ENCODE measurements around the gene FBRSL1. TPM values are rescaled to one million over a fixed set of nuclear protein-coding genes. Genes with fewer than 3 reads are reported as not detected.

Gene FBRSL1
- total RNA-seq, 1 donor from 2014 or later, result 43.8 TPM

DNA sequence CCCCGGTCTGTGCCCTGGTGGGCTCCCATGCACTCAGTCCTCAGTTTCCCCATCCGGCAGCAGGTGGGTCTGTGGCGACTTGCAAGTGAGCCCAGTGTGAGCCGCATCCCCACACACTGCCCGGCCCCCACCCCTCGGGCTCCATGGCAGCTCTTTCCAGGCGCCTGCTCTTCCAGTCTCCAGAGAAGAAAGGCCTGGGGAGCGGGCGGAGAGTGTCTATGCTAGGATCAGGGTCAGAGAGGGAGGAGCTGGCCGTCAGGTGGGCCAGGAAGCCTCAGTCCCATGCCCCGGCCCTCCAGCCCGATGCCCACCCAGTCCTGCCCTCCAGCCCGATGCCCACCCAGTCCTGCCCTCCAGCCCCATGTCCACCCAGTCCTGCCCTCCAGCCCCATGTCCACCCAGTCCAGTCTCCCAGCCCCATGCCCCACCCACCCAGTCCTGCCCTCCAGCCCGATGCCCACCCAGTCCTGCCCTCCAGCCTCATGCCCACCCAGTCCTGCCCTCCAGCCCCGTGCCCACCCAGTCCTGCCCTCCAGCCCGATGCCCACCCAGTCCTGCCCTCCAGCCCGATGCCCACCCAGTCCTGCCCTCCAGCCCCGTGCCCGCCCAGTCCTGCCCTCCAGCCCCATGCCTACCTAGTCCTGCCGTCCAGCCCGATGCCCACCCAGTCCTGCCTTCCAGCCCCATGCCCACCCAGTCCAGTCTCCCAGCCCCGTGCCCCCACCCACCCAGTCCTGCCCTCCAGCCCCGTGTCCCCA lies 49.2 kb downstream of the FBRSL1 start:
- H3K4me2 ChIP-seq (ENCODE audit: low read length), result no peak overlapping the region
- Mint-ChIP-seq H3K27ac (ENCODE audit: unreplicated experiment) (no peak overlapping the region), H3K9me3 (ENCODE audit: unreplicated experiment) (peaks cover 5% of the 10 kb centered on the region), H3K27me3 (ENCODE audit: low read depth, unreplicated experiment) (no peaks in the 10 kb centered on the region), H3K4me3 (ENCODE audit: unreplicated experiment) (no peak overlapping the region), H3K4me1 (ENCODE audit: low read depth, unreplicated experiment) (no peaks in the 10 kb centered on the region), H3K36me3 (ENCODE audit: low read depth, unreplicated experiment) (peaks cover 12% of the 10 kb centered on the region)
- no peak for TF ChIP-seq EZH2 (IDR thresholded peaks at IDR 0.05; ENCODE audit: insufficient read depth, low read length)
- TF ChIP-seq, protein P1, sequence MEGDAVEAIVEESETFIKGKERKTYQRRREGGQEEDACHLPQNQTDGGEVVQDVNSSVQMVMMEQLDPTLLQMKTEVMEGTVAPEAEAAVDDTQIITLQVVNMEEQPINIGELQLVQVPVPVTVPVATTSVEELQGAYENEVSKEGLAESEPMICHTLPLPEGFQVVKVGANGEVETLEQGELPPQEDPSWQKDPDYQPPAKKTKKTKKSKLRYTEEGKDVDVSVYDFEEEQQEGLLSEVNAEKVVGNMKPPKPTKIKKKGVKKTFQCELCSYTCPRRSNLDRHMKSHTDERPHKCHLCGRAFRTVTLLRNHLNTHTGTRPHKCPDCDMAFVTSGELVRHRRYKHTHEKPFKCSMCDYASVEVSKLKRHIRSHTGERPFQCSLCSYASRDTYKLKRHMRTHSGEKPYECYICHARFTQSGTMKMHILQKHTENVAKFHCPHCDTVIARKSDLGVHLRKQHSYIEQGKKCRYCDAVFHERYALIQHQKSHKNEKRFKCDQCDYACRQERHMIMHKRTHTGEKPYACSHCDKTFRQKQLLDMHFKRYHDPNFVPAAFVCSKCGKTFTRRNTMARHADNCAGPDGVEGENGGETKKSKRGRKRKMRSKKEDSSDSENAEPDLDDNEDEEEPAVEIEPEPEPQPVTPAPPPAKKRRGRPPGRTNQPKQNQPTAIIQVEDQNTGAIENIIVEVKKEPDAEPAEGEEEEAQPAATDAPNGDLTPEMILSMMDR (IDR thresholded peaks at IDR 0.05; ENCODE audit: insufficient read depth, low read depth, low read length), result no peak
- DNase-seq (ENCODE audit: low read depth) (no peak), FAIRE-seq (no peak)
- no peaks in the 10 kb centered on the region for H3K79me2 ChIP-seq (ENCODE audit: insufficient read depth, low read length)
- H3K27ac ChIP-seq (ENCODE audit: low read depth, low read length), result no peak overlapping the region
- no peaks in the 10 kb centered on the region for H3K9me3 ChIP-seq (ENCODE audit: insufficient read depth, low read depth, low read length)
- H3K27me3 ChIP-seq (ENCODE audit: insufficient read depth, low read length), result no peaks in the 10 kb centered on the region
- no peaks in the 10 kb centered on the region for H3K36me3 ChIP-seq (ENCODE audit: insufficient read depth, low read length)
- no peaks in the 10 kb centered on the region for H3K4me1 ChIP-seq (ENCODE audit: insufficient read depth, low read length)
- no peak overlapping the region for H3K4me3 ChIP-seq (ENCODE audit: insufficient read depth, low read depth, low read length)
- no peak overlapping the region for H3K9ac ChIP-seq (ENCODE audit: low read length)
- H4K20me1 ChIP-seq (ENCODE audit: insufficient read depth, low read length), result peaks cover 49% of the 10 kb centered on the region
- H2AFZ ChIP-seq (ENCODE audit: low read depth, low read length), result no peak overlapping the region

DNA sequence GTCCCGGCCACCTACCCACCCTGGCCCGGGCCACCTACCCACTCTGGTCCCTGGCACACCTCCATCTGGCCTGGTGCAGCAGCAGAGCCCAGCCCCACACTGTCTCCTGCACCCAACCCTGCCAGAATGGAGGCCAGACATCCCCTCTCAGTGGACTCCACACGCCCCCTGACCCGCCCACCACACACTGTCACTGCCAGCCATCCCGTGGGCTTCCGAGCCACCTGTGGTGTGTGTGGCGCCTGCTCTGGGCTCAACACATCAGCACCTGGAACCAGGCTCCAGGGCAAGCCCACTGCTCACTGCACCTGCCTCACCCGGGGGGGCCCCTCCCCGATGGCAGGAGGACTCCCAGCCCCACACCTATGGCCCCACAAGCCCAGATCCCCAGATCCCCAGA lies 50.5 kb downstream of the FBRSL1 start:
- H3K9me3 Mint-ChIP-seq (ENCODE audit: unreplicated experiment), result peaks cover 3% of the 10 kb centered on the region
- no peak overlapping the region for H3K27ac Mint-ChIP-seq (ENCODE audit: unreplicated experiment)
- no peaks in the 10 kb centered on the region for H3K79me2 ChIP-seq (ENCODE audit: insufficient read depth, low read length)
- FAIRE-seq (no peak), DNase-seq (ENCODE audit: low read depth) (no peak)
- no peaks in the 10 kb centered on the region for H3K27me3 ChIP-seq (ENCODE audit: insufficient read depth, low read length)
- H3K27me3 Mint-ChIP-seq (ENCODE audit: low read depth, unreplicated experiment), result peaks cover 8% of the 10 kb centered on the region
- H3K27ac ChIP-seq (ENCODE audit: low read depth, low read length), result no peak overlapping the region
- H3K36me3 ChIP-seq (ENCODE audit: insufficient read depth, low read length), result no peaks in the 10 kb centered on the region
- no peak overlapping the region for H2AFZ ChIP-seq (ENCODE audit: low read depth, low read length)
- no peak overlapping the region for H3K4me3 Mint-ChIP-seq (ENCODE audit: unreplicated experiment)
- H3K4me3 ChIP-seq (ENCODE audit: insufficient read depth, low read depth, low read length), result no peak overlapping the region
- peaks cover 14% of the 10 kb centered on the region for H3K36me3 Mint-ChIP-seq (ENCODE audit: low read depth, unreplicated experiment)
- no peak for TF ChIP-seq EZH2 (IDR thresholded peaks at IDR 0.05; ENCODE audit: insufficient read depth, low read length)
- TF ChIP-seq, protein P1 (IDR thresholded peaks at IDR 0.05; ENCODE audit: insufficient read depth, low read depth, low read length), result no peak
- no peaks in the 10 kb centered on the region for H3K4me1 ChIP-seq (ENCODE audit: insufficient read depth, low read length)
- H3K4me1 Mint-ChIP-seq (ENCODE audit: low read depth, unreplicated experiment), result no peaks in the 10 kb centered on the region
- no peaks in the 10 kb centered on the region for H3K9me3 ChIP-seq (ENCODE audit: insufficient read depth, low read depth, low read length)
- H3K4me2 ChIP-seq (ENCODE audit: low read length), result no peak overlapping the region
- H4K20me1 ChIP-seq (ENCODE audit: insufficient read depth, low read length), result peaks cover 60% of the 10 kb centered on the region
- H3K9ac ChIP-seq (ENCODE audit: low read length), result no peak overlapping the region

DNA sequence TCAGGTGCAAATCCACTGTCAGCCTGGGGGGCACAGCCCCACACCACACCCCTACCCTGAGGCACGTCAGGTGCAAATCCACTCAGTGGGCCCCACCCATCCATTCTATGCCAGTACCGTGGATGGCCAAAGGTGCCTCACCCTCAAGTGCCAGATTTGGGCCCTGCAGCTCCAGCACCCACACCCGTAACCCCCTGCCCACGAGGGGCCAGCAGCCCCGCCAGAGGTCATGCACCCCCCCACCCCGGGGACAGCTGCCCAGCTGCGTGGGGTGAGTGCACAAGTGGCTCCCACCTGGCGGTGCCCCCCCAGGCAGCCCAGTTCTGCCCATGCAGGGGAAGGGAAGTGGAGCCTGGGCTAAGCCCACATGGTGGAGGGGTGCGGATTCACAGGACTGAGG lies 51.2 kb downstream of the FBRSL1 start:
- Histone ChIP-seq H3K4me3 (ENCODE audit: insufficient read depth, low read depth, low read length) (no peak overlapping the region), H3K36me3 (ENCODE audit: insufficient read depth, low read length) (no peaks in the 10 kb centered on the region), H3K9me3 (ENCODE audit: insufficient read depth, low read depth, low read length) (no peaks in the 10 kb centered on the region), H3K79me2 (ENCODE audit: insufficient read depth, low read length) (no peaks in the 10 kb centered on the region), H3K27ac (ENCODE audit: low read depth, low read length) (no peak overlapping the region), H3K27me3 (ENCODE audit: insufficient read depth, low read length) (no peaks in the 10 kb centered on the region), H2AFZ (ENCODE audit: low read depth, low read length) (no peak overlapping the region), H3K9ac (ENCODE audit: low read length) (no peak overlapping the region), H4K20me1 (ENCODE audit: insufficient read depth, low read length) (peaks cover 59% of the 10 kb centered on the region), H3K4me2 (ENCODE audit: low read length) (no peak overlapping the region), H3K4me1 (ENCODE audit: insufficient read depth, low read length) (no peaks in the 10 kb centered on the region)
- Mint-ChIP-seq H3K9me3 (ENCODE audit: unreplicated experiment) (peaks cover 3% of the 10 kb centered on the region), H3K27ac (ENCODE audit: unreplicated experiment) (no peak overlapping the region), H3K27me3 (ENCODE audit: low read depth, unreplicated experiment) (peaks cover 10% of the 10 kb centered on the region), H3K4me1 (ENCODE audit: low read depth, unreplicated experiment) (peaks cover 2% of the 10 kb centered on the region), H3K36me3 (ENCODE audit: low read depth, unreplicated experiment) (peaks cover 13% of the 10 kb centered on the region), H3K4me3 (ENCODE audit: unreplicated experiment) (no peak overlapping the region)
- TF ChIP-seq, protein P1 (IDR thresholded peaks at IDR 0.05; ENCODE audit: insufficient read depth, low read depth, low read length), result no peak
- TF ChIP-seq EZH2 (IDR thresholded peaks at IDR 0.05; ENCODE audit: insufficient read depth, low read length), result no peak
- FAIRE-seq, result no peak
- no peak for DNase-seq (ENCODE audit: low read depth)

All from astrocyte (in vitro differentiated cells and primary cell).